Activated naive CD8-positive, alpha-beta T cell treated with anti-CD3 and anti-CD28 coated beads for 36 hours (primary cell): ENCODE results near the gene PRKAB2. TPM values are rescaled to one million over a fixed set of nuclear protein-coding genes. Genes with fewer than 3 reads are reported as not detected.

Experiments
- DNase-seq: peaks from one replicate; pipeline ENCODE4 v3.0.0; 2021
- H3K27ac Mint-ChIP-seq: one replicate; pipeline ENCODE4 v1.8.0; 2022; ENCODE audit warnings: mild to moderate bottlenecking, moderate library complexity, mixed read lengths
- H3K27me3 Mint-ChIP-seq: one replicate; pipeline ENCODE4 v1.8.0; 2022; ENCODE audit warnings: mild to moderate bottlenecking, mixed read lengths
- H3K36me3 Mint-ChIP-seq: one replicate; pipeline ENCODE4 v1.8.0; 2021; ENCODE audit warnings: mild to moderate bottlenecking, mixed read lengths
- H3K4me1 Mint-ChIP-seq: one replicate; pipeline ENCODE4 v1.8.0; 2021; ENCODE audit warnings: mixed read lengths
- H3K4me3 Mint-ChIP-seq: one replicate; pipeline ENCODE4 v1.8.0; 2022; ENCODE audit warnings: mild to moderate bottlenecking, moderate library complexity, mixed read lengths
- H3K9me3 Mint-ChIP-seq: one replicate; pipeline ENCODE4 v1.8.0; 2022; ENCODE audit warnings: mixed read lengths
- total RNA-seq, 2 experiments: library from RNA; stranded (reverse); gene quantifications; one replicate each; pipeline ENCODE4 v1.2.3, GENCODE V29; 2021

The PRKAB2 gene
- 1 to 10 TPM; 5.9 to 6.0 TPM for total RNA-seq

GRCh38 chr1:147172168-147173016, at the start of gene PRKAB2:
Gene PRKAB2 (minus strand): TSS chr1:147172470. CDS start chr1:147172144, 326 bp downstream.
- peaks cover 2% of the 10 kb centered on the region for H3K27me3 Mint-ChIP-seq
- peak within 1 kb of the TSS; percentile 99 for H3K4me3 Mint-ChIP-seq
- H3K36me3 Mint-ChIP-seq = peaks cover 31% of the 10 kb centered on the region
- H3K27ac Mint-ChIP-seq = peak within 1 kb of the TSS; percentile 96
- DNase-seq = peak; percentile 96
- H3K9me3 Mint-ChIP-seq = peaks cover 13% of the 10 kb centered on the region
- H3K4me1 Mint-ChIP-seq = peaks cover 31% of the 10 kb centered on the region

DNA sequence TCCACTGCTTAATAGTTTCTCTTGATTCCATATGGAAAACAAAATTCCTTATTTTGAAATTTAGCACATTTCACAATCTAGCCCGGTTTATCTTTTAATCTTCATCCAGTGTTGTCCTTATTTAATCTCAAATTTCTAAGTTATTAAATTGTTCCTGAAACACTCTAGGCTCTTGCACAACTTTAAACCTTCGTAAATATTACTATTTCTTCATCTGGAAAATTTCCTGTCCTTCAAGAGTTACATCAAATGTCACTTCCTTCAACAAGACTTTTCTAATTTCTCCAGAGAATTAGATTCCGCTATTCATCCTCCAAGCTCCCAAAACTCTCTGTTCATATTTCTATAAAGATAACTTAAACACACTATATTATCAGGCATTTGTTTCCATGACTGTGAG, 46.3 kb upstream of the PRKAB2 start:
- Mint-ChIP-seq H3K4me3 (no peak overlapping the region), H3K27me3 (no peaks in the 10 kb centered on the region), H3K36me3 (no peaks in the 10 kb centered on the region), H3K4me1 (no peaks in the 10 kb centered on the region), H3K27ac (no peak overlapping the region), H3K9me3 (no peaks in the 10 kb centered on the region)
- DNase-seq = no peak

DNA sequence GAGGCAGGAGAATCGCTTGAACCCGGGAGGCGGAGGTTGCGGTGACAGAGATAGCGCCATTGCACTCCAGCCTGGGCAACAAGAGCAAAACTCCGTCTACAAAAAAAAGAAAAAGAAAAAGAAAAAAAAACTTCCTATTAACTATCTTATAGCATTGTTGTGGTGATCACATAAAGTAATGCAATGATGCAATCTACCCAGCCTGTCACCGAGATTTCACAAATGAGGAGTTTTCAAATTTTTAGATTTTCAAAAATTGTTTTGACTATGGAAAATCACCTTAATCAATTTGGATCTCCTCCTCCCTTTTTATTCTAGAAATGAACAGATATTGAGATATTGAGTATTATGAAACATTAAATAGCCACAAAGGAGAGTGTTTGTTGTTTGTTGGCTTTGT, 44.9 kb upstream of the PRKAB2 start:
- H3K4me1 Mint-ChIP-seq = no peaks in the 10 kb centered on the region
- no peak overlapping the region for H3K27ac Mint-ChIP-seq
- H3K36me3 Mint-ChIP-seq = no peaks in the 10 kb centered on the region
- DNase-seq = no peak
- no peaks in the 10 kb centered on the region for H3K27me3 Mint-ChIP-seq
- no peak overlapping the region for H3K4me3 Mint-ChIP-seq
- H3K9me3 Mint-ChIP-seq = no peaks in the 10 kb centered on the region

GRCh38 chr1:147216124-147216523, 43.9 kb upstream of the PRKAB2 start:
- Mint-ChIP-seq H3K4me1 (no peaks in the 10 kb centered on the region), H3K27ac (no peak overlapping the region), H3K36me3 (no peaks in the 10 kb centered on the region), H3K4me3 (no peak overlapping the region), H3K9me3 (no peaks in the 10 kb centered on the region), H3K27me3 (no peaks in the 10 kb centered on the region)
- DNase-seq = no peak

DNA sequence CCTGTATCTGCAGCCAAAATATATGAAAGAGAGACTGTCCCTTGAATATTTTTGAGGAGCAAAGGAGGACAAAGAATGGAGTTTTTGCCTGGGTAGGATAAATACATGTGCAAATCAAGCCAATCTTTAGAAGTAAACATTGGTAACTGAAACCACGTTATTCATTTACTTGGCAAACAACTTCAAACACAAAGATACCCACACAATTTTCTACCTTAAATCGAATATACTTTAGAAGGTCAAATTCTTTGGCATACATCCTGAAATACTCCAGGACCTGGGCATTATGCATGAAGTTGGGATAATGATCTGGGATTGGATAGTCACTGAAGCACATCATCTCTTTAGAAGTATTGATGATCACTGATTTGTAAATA, 43.3 kb upstream of the PRKAB2 start:
- Mint-ChIP-seq H3K27ac (no peak overlapping the region), H3K4me3 (no peak overlapping the region), H3K36me3 (no peaks in the 10 kb centered on the region), H3K27me3 (no peaks in the 10 kb centered on the region), H3K9me3 (no peaks in the 10 kb centered on the region), H3K4me1 (no peaks in the 10 kb centered on the region)
- no peak for DNase-seq

- no peaks in the 10 kb centered on the region for H3K9me3 Mint-ChIP-seq
- no peaks in the 10 kb centered on the region for H3K4me1 Mint-ChIP-seq
Observed at GRCh38 chr1:147214842-147215539, 42.7 kb upstream of the PRKAB2 start.

DNA sequence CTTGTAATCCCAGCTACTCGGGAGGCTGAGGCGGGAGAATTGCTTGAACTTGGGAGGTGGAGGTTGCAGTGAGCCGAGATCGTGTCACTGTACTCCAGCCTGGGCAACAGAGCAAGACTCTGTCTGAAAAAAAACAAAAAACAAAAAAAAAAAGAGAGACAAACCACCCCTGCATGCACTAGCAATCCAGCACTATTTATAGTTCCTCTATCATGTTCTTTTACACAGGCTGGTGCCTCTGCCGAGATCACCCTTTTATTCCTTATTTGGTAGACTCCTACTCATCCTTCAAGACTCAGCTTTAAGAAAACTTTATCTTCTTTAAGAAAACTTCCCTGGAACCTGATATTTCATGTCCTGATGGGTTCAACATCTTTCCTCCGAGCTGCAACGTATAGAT, 42.1 kb upstream of the PRKAB2 start:
- no peaks in the 10 kb centered on the region for H3K9me3 Mint-ChIP-seq

More at GRCh38 chr1:147214842-147215539, 42.7 kb upstream of the PRKAB2 start:
- Mint-ChIP-seq H3K27me3 (no peaks in the 10 kb centered on the region), H3K36me3 (no peaks in the 10 kb centered on the region), H3K4me3 (no peak overlapping the region), H3K27ac (no peak overlapping the region)
- DNase-seq = no peak

GRCh38 chr1:147213271-147213670, 41.0 kb upstream of the PRKAB2 start:
- no peak overlapping the region for H3K4me3 Mint-ChIP-seq
- no peaks in the 10 kb centered on the region for H3K9me3 Mint-ChIP-seq
- no peak for DNase-seq
- H3K4me1 Mint-ChIP-seq = no peaks in the 10 kb centered on the region
- H3K36me3 Mint-ChIP-seq = no peaks in the 10 kb centered on the region
- no peak overlapping the region for H3K27ac Mint-ChIP-seq
- no peaks in the 10 kb centered on the region for H3K27me3 Mint-ChIP-seq

More for the DNA sequence above, 42.1 kb upstream of the PRKAB2 start:
- H3K36me3 Mint-ChIP-seq = no peaks in the 10 kb centered on the region
- no peak overlapping the region for H3K4me3 Mint-ChIP-seq
- H3K4me1 Mint-ChIP-seq = no peaks in the 10 kb centered on the region
- no peak for DNase-seq
- no peak overlapping the region for H3K27ac Mint-ChIP-seq
- H3K27me3 Mint-ChIP-seq = no peaks in the 10 kb centered on the region

DNA sequence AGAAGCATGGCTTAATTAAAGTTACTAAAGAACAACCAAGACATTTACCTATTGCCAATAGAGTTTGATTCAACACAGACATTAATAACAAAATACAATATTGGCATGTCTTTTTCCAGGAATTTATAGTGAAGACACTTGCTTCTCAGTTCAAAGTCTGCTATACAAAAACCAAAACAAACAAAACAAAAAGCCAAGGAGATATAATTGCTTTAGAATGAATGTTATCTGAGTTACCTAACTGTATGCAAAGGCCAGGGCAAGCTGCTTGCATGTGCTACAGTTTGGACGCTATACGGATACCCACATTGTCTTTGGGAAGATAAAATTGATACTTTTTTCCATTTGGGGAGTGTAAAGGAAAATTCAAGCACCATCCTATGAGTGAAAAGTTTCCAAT, 39.3 kb upstream of the PRKAB2 start:
- Mint-ChIP-seq H3K36me3 (peaks cover 2% of the 10 kb centered on the region), H3K4me3 (no peak overlapping the region), H3K4me1 (no peaks in the 10 kb centered on the region), H3K9me3 (no peaks in the 10 kb centered on the region), H3K27ac (no peak overlapping the region), H3K27me3 (no peaks in the 10 kb centered on the region)
- DNase-seq = no peak

DNA sequence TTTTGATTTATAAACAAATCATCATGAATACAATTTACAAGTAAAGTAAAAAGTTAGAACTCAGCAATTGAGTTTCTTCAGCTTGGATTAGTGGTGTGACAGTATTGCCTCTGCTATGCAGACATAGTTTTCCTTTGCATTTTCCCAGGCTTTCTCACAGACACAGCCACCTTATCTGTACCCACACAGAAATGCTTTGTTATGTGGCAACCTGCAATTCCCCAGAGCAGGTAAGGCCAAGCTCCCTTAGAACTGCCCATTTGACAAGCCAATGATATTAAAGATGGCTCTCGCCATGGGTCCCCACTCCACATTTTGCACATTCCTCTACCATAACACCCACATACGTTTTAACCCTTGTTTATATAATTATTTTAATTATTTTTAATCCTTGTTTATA, 38.7 kb upstream of the PRKAB2 start:
- H3K36me3 Mint-ChIP-seq = peaks cover 3% of the 10 kb centered on the region

DNA sequence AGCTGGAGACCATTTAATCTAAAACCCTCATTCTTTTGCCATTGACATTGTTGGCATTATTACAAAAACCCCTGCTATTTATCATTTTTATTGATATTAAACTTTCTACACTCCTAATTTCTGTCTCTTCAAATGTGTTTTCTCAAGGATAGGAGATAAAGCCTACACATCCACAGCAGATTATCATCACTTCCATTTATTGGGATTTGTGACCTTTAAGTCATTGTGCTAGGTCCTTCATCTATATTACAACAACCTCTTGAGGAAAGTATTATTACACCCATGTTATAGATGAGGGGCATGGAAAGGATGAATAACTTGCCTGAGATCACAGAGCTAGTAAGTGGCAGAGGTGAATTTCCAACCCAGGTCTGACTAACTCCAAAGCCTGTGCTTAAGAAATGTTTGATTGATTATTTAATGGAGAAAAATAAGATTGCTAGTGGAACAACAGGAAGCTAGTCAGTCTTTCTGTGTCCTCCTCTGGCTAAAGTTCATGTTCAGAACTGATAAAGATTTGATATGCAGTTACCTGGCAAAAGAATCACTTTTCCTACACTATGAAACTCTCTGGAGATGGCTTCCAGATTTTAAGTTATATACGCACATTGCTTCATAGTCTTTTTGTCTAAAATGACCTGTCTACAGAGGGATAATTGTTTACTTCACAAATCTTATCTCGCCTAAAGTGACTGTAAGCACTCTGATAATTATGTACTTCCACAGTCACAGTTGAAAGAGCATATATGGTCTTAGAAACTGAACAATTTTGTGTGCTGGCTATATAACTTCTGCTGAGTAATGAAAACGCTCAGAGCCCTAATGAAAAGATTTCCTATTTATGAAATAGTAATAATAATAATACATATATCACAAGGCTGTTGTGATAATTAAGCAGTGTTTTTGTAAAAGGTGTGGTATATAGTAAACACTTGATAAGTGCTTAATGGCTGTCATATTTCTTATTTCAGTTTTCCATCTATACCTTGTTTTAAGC, 37.9 kb upstream of the PRKAB2 start:
- no peaks in the 10 kb centered on the region for H3K27me3 Mint-ChIP-seq
- H3K4me3 Mint-ChIP-seq = no peak overlapping the region
- peaks cover 3% of the 10 kb centered on the region for H3K36me3 Mint-ChIP-seq
- no peaks in the 10 kb centered on the region for H3K4me1 Mint-ChIP-seq
- H3K27ac Mint-ChIP-seq = no peak overlapping the region
- no peak for DNase-seq
- H3K9me3 Mint-ChIP-seq = no peaks in the 10 kb centered on the region

More for the DNA sequence above, 38.7 kb upstream of the PRKAB2 start:
- no peaks in the 10 kb centered on the region for H3K27me3 Mint-ChIP-seq
- H3K27ac Mint-ChIP-seq = no peak overlapping the region
- no peak overlapping the region for H3K4me3 Mint-ChIP-seq
- no peak for DNase-seq
- no peaks in the 10 kb centered on the region for H3K9me3 Mint-ChIP-seq
- no peaks in the 10 kb centered on the region for H3K4me1 Mint-ChIP-seq

GRCh38 chr1:147208619-147209018, 36.3 kb upstream of the PRKAB2 start:
- no peak overlapping the region for H3K4me3 Mint-ChIP-seq
- H3K36me3 Mint-ChIP-seq = peaks cover 7% of the 10 kb centered on the region
- H3K27ac Mint-ChIP-seq = no peak overlapping the region
- no peaks in the 10 kb centered on the region for H3K4me1 Mint-ChIP-seq
- DNase-seq = no peak
- H3K9me3 Mint-ChIP-seq = no peaks in the 10 kb centered on the region
- H3K27me3 Mint-ChIP-seq = no peaks in the 10 kb centered on the region

- no peak for DNase-seq
- H3K4me1 Mint-ChIP-seq = no peaks in the 10 kb centered on the region
- H3K36me3 Mint-ChIP-seq = peaks cover 7% of the 10 kb centered on the region
- no peak overlapping the region for H3K27ac Mint-ChIP-seq
- no peaks in the 10 kb centered on the region for H3K9me3 Mint-ChIP-seq
- no peak overlapping the region for H3K4me3 Mint-ChIP-seq
- H3K27me3 Mint-ChIP-seq = no peaks in the 10 kb centered on the region
Observed at GRCh38 chr1:147207192-147207591, 34.9 kb upstream of the PRKAB2 start.

- Mint-ChIP-seq H3K4me3 (no peak overlapping the region), H3K27ac (no peak overlapping the region), H3K4me1 (peaks cover 5% of the 10 kb centered on the region), H3K27me3 (no peaks in the 10 kb centered on the region), H3K9me3 (no peaks in the 10 kb centered on the region), H3K36me3 (peaks cover 7% of the 10 kb centered on the region)
- DNase-seq = no peak
Observed at GRCh38 chr1:147204080-147204479, 31.8 kb upstream of the PRKAB2 start.

DNA sequence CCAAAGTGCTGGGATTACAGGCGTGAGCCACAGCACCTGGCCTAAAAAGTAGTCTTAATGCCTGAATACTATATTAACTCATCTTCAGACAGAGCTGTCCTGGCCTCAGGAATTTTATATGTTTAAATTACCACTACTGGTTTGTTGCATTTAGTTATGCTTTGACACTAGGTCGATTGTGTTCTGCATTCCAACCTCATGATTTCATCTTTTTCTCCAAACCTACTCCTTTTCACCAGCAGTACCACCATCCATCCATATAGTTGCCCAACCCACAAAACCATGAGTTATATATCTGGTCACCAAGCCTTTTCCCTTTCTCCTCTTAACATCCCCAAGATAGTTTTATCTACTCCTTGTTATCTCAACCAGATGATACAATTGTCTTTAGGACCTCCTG, 30.3 kb upstream of the PRKAB2 start:
- H3K4me3 Mint-ChIP-seq = no peak overlapping the region
- H3K27me3 Mint-ChIP-seq = no peaks in the 10 kb centered on the region
- H3K27ac Mint-ChIP-seq = no peak overlapping the region
- H3K4me1 Mint-ChIP-seq = peaks cover 5% of the 10 kb centered on the region
- DNase-seq = no peak
- no peaks in the 10 kb centered on the region for H3K9me3 Mint-ChIP-seq
- peaks cover 7% of the 10 kb centered on the region for H3K36me3 Mint-ChIP-seq
